ENCODE results near the gene LMTK2.

Gene LMTK2

GRCh38 chr7:98168904-98169621, 62.4 kb downstream of the LMTK2 start:
- no peak for DNase-seq (ENCODE audit: low read depth)
- TF ChIP-seq CTCF (IDR thresholded peaks at IDR 0.05; ENCODE audit: control insufficient read depth, insufficient read depth, low read depth, low read length, missing control alignments), result no peak
- no peak overlapping the region for H3K4me3 ChIP-seq (ENCODE audit: control insufficient read depth, low read depth, low read length)

- DNase-seq (ENCODE audit: low read depth), result no peak
- no peak overlapping the region for H3K4me3 ChIP-seq (ENCODE audit: control insufficient read depth, low read depth, low read length)
- no peak for TF ChIP-seq CTCF (IDR thresholded peaks at IDR 0.05; ENCODE audit: control insufficient read depth, insufficient read depth, low read depth, low read length, missing control alignments)
Observed at GRCh38 chr7:98170966-98171365, 64.3 kb downstream of the LMTK2 start.

DNA sequence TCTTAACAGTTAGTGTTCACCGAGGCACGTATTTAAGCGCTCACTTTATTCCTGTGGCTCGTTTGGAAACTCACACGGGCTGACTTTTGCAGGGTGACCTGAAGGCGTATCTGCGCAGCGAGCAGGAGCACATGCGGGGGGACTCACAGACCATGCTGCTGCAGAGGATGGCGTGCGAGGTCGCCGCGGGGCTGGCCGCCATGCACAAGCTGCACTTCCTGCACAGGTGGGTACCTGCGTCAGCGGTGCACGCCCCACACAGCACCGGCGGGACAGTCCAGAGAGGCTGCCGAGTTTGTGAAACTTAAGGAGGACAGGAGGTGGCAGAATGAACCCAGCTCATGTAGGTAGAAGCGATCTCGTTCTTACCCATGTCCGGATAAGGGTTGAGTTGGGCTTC, 64.8 kb downstream of the LMTK2 start:
- no peak for TF ChIP-seq CTCF (IDR thresholded peaks at IDR 0.05; ENCODE audit: control insufficient read depth, insufficient read depth, low read depth, low read length, missing control alignments)
- H3K4me3 ChIP-seq (ENCODE audit: control insufficient read depth, low read depth, low read length), result no peak overlapping the region
- DNase-seq (ENCODE audit: low read depth), result no peak

- no peak for DNase-seq (ENCODE audit: low read depth)
- H3K4me3 ChIP-seq (ENCODE audit: control insufficient read depth, low read depth, low read length), result no peak overlapping the region
- no peak for TF ChIP-seq CTCF (IDR thresholded peaks at IDR 0.05; ENCODE audit: control insufficient read depth, insufficient read depth, low read depth, low read length, missing control alignments)
Observed at GRCh38 chr7:98174334-98175259, 67.9 kb downstream of the LMTK2 start.

- no peak for TF ChIP-seq CTCF (IDR thresholded peaks at IDR 0.05; ENCODE audit: control insufficient read depth, insufficient read depth, low read depth, low read length, missing control alignments)
- no peak overlapping the region for H3K4me3 ChIP-seq (ENCODE audit: control insufficient read depth, low read depth, low read length)
- no peak for DNase-seq (ENCODE audit: low read depth)
Observed at GRCh38 chr7:98175260-98175940, 68.7 kb downstream of the LMTK2 start.

- no peak for DNase-seq (ENCODE audit: low read depth)
- no peak for TF ChIP-seq CTCF (IDR thresholded peaks at IDR 0.05; ENCODE audit: control insufficient read depth, insufficient read depth, low read depth, low read length, missing control alignments)
- no peak overlapping the region for H3K4me3 ChIP-seq (ENCODE audit: control insufficient read depth, low read depth, low read length)
Observed at GRCh38 chr7:98177553-98177952, 70.9 kb downstream of the LMTK2 start.
